ENCODE data around the gene DENND5A. TPM values are rescaled to one million over a fixed set of nuclear protein-coding genes. Genes with fewer than 3 reads are reported as not detected.

The DENND5A gene
- total and polyA plus RNA-seq, 2 donors (not counting 1 experiment from before 2014, with no cell fraction given): 41.3 to 66.5 TPM

DNA sequence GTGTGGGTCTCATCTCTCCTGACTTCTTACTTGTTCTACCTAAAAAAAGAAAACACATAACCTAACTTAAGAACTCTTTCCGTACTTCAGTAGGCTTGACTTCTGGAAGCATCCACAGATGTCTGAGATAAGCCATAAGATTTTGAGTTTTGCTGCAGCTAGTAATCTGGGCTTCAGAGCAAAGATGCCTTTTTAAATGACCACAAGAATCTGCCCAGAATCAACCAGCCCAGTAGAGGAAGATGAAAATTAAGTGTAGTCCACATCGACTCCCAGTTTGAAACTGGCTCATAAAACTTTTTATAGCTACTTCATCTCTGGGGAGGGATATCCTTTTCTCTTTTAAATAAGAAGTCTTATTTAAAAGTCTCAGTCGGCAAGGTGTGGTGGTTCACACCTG, 10.7 kb downstream of the DENND5A start:
- Mint-ChIP-seq H3K4me1 (peaks cover 13% of the 10 kb centered on the region), H3K4me3 (no peak overlapping the region), H3K27ac (no peak overlapping the region), H3K27me3 (no peaks in the 10 kb centered on the region), H3K9me3 (ENCODE audit: insufficient read depth) (peaks cover 5% of the 10 kb centered on the region)
- no peak overlapping the region for H3K27ac ChIP-seq (ENCODE audit: low read length in 2 of 2)
- peaks cover 2% of the 10 kb centered on the region for H4K20me1 ChIP-seq (ENCODE audit: control insufficient read depth, insufficient read depth, low read length, poor library complexity, severe bottlenecking)
- TF ChIP-seq, protein P1, sequence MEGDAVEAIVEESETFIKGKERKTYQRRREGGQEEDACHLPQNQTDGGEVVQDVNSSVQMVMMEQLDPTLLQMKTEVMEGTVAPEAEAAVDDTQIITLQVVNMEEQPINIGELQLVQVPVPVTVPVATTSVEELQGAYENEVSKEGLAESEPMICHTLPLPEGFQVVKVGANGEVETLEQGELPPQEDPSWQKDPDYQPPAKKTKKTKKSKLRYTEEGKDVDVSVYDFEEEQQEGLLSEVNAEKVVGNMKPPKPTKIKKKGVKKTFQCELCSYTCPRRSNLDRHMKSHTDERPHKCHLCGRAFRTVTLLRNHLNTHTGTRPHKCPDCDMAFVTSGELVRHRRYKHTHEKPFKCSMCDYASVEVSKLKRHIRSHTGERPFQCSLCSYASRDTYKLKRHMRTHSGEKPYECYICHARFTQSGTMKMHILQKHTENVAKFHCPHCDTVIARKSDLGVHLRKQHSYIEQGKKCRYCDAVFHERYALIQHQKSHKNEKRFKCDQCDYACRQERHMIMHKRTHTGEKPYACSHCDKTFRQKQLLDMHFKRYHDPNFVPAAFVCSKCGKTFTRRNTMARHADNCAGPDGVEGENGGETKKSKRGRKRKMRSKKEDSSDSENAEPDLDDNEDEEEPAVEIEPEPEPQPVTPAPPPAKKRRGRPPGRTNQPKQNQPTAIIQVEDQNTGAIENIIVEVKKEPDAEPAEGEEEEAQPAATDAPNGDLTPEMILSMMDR (IDR thresholded peaks at IDR 0.05): no peak
- TF ChIP-seq EZH2 (IDR thresholded peaks at IDR 0.05; ENCODE audit: borderline replicate concordance, insufficient read depth, low read depth, low read length, poor library complexity, severe bottlenecking): no peak
- no peak overlapping the region for H3K4me3 ChIP-seq (ENCODE audit: control extremely low read depth in 1 of 5, extremely low read depth in 1 of 5, insufficient read depth in 1 of 5, low read depth in 2 of 5, low read length in 4 of 5)
- H3K9ac ChIP-seq (ENCODE audit: low read length): no peak overlapping the region
- H3K4me1 ChIP-seq (ENCODE audit: control insufficient read depth in 2 of 2, insufficient read depth in 2 of 2, low read length in 2 of 2): peaks cover 7 to 10% of the 10 kb centered on the region in 2 donors
- H3K4me2 ChIP-seq (replicated peaks; ENCODE audit: low read depth, low read length, poor library complexity, severe bottlenecking): no peak overlapping the region
- WGBS (ENCODE audit: insufficient coverage): no CpG with 5 or more reads among the region's 3 CpGs
- peaks cover 0 to 2% of the 10 kb centered on the region in 2 experiments for H3K36me3 ChIP-seq (replicated peaks in 1 of 2; ENCODE audit: control extremely low read depth in 1 of 2, control insufficient read depth in 1 of 2, extremely low read depth in 1 of 2, insufficient read depth in 2 of 2, low read length in 1 of 2)
- ChIA-PET POLR2A (no interaction called here), CTCF (no interaction called here)
- intact Hi-C loops (cut with micrococcal nuclease): no loop called here
- H3K9me3 ChIP-seq (ENCODE audit: control extremely low read depth in 1 of 3, control insufficient read depth in 2 of 3, insufficient read depth in 1 of 3, low read length in 2 of 3): no peaks in the 10 kb centered on the region
- ATAC-seq (ENCODE audit: low read depth) (no peak), DNase-seq (no peak)
- no peak overlapping the region for H2AFZ ChIP-seq (ENCODE audit: insufficient read depth, low read depth, low read length, poor library complexity, severe bottlenecking)
- peaks cover 75% of the 10 kb centered on the region for H3K79me2 ChIP-seq (ENCODE audit: control insufficient read depth, insufficient read depth, low read length)
- H3K27me3 ChIP-seq (replicated peaks in 1 of 4; ENCODE audit: control extremely low read depth in 1 of 4, control insufficient read depth in 3 of 4, insufficient read depth in 4 of 4, low read length in 3 of 4): no peaks in the 10 kb centered on the region

DNA sequence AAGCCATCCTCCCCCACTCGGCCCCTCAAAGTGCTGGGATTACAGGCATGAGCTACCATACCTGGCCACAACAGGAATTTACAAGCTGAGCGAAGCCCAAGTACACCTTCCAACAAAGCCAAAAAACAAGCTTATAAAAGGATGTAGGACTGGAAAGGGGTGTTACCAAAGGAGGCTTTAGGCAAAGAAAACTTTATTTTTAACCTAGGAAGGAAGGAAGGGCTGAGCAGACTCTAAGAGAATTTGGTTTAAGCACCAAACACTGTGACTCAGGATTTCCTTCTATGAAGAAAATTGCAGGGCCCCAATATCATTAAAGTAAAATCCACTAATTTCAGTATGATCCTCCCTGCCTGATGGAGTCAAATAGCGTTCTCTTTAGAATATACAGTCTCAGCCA, 12.1 kb downstream of the DENND5A start:
- H3K36me3 ChIP-seq (replicated peaks in 1 of 2; ENCODE audit: control extremely low read depth in 1 of 2, control insufficient read depth in 1 of 2, extremely low read depth in 1 of 2, insufficient read depth in 2 of 2, low read length in 1 of 2): peaks cover 0 to 2% of the 10 kb centered on the region in 2 experiments
- H3K4me3 ChIP-seq (ENCODE audit: control extremely low read depth in 1 of 5, extremely low read depth in 1 of 5, insufficient read depth in 1 of 5, low read depth in 2 of 5, low read length in 4 of 5): no peak overlapping the region
- CTCF ChIA-PET: no interaction called here
- Mint-ChIP-seq H3K27ac (no peak overlapping the region), H3K9me3 (ENCODE audit: insufficient read depth) (no peaks in the 10 kb centered on the region), H3K4me1 (peaks cover 13% of the 10 kb centered on the region), H3K4me3 (no peak overlapping the region), H3K27me3 (no peaks in the 10 kb centered on the region)
- H3K27ac ChIP-seq (ENCODE audit: low read length in 2 of 2): no peak overlapping the region
- H3K9ac ChIP-seq (ENCODE audit: low read length): no peak overlapping the region
- no peaks in the 10 kb centered on the region for H4K20me1 ChIP-seq (ENCODE audit: control insufficient read depth, insufficient read depth, low read length, poor library complexity, severe bottlenecking)
- ATAC-seq (ENCODE audit: low read depth) (no peak), DNase-seq (no peak)
- no peak overlapping the region for H3K4me2 ChIP-seq (replicated peaks; ENCODE audit: low read depth, low read length, poor library complexity, severe bottlenecking)
- POLR2A ChIA-PET: no interaction called here
- H2AFZ ChIP-seq (ENCODE audit: insufficient read depth, low read depth, low read length, poor library complexity, severe bottlenecking): no peak overlapping the region
- intact Hi-C loops (cut with micrococcal nuclease): no loop called here
- H3K9me3 ChIP-seq (ENCODE audit: control extremely low read depth in 1 of 3, control insufficient read depth in 2 of 3, insufficient read depth in 1 of 3, low read length in 2 of 3): no peaks in the 10 kb centered on the region
- no peaks in the 10 kb centered on the region for H3K27me3 ChIP-seq (replicated peaks in 1 of 4; ENCODE audit: control extremely low read depth in 1 of 4, control insufficient read depth in 3 of 4, insufficient read depth in 4 of 4, low read length in 3 of 4)
- H3K4me1 ChIP-seq (ENCODE audit: control insufficient read depth in 2 of 2, insufficient read depth in 2 of 2, low read length in 2 of 2): peaks cover 7 to 10% of the 10 kb centered on the region in 2 donors
- no CpG with 5 or more reads among the region's 3 CpGs for WGBS (ENCODE audit: insufficient coverage)
- TF ChIP-seq EZH2 (IDR thresholded peaks at IDR 0.05; ENCODE audit: borderline replicate concordance, insufficient read depth, low read depth, low read length, poor library complexity, severe bottlenecking): no peak
- TF ChIP-seq, protein P1 (IDR thresholded peaks at IDR 0.05): no peak
- peaks cover 75% of the 10 kb centered on the region for H3K79me2 ChIP-seq (ENCODE audit: control insufficient read depth, insufficient read depth, low read length)
